DND-41 (cell line): ENCODE data around the gene ZNF207.

Source experiments
- ATAC-seq: fragments of 200-7000 bp; cut with Tn5 transposase; 3 replicates; pipeline ENCODE4 v1.9.1; 2021; ENCODE audit warnings: low read depth; ENCODE audit not compliant: insufficient read depth
- DNase-seq: peaks from one replicate; pipeline ENCODE4 v3.0.0-alpha.2; 2020
- H2AFZ ChIP-seq: 2 replicates; pipeline ENCODE4 v1.6.0; 2012; ENCODE audit warnings: low read depth, low read length
- H3K27ac ChIP-seq: 2 replicates; pipeline ENCODE4 v1.5.1; 2012; ENCODE audit warnings: low read length, inconsistent platforms
- H3K27me3 ChIP-seq: fragments of 200-600 bp; sonication (generic); 2 replicates; pipeline ENCODE4 v1.6.0; 2012; ENCODE audit warnings: low read length, mild to moderate bottlenecking, inconsistent platforms; ENCODE audit not compliant: insufficient read depth, poor library complexity
- H3K36me3 ChIP-seq: 2 replicates; pipeline ENCODE4 v1.5.1; 2012; ENCODE audit warnings: low read length, inconsistent platforms; ENCODE audit not compliant: insufficient read depth
- H3K4me1 ChIP-seq: 2 replicates; pipeline ENCODE4 v1.5.1; 2012; ENCODE audit warnings: mild to moderate bottlenecking, low read length; ENCODE audit not compliant: insufficient read depth
- H3K4me2 ChIP-seq: 2 replicates; pipeline ENCODE4 v1.6.0; 2012; ENCODE audit warnings: mild to moderate bottlenecking, moderate library complexity, low read length, inconsistent platforms; ENCODE audit not compliant: insufficient read depth
- H3K4me3 ChIP-seq, 2 experiments: fragments of 200-600 bp in 1 of 2; shearing (Covaris generic) in 1 of 2; 2 replicates each; pipeline ENCODE4 v1.5.1; 2012 to 2016; ENCODE audit warnings: inconsistent platforms in 2 of 2, low read length in 2 of 2, mild to moderate bottlenecking in 2 of 2, low read depth in 1 of 2, moderate library complexity in 1 of 2
- H3K79me2 ChIP-seq: 2 replicates; pipeline ENCODE4 v1.6.0; 2012; ENCODE audit warnings: low read length, inconsistent platforms; ENCODE audit not compliant: insufficient read depth
- H3K9ac ChIP-seq: 2 replicates; pipeline ENCODE4 v1.6.0; 2012; ENCODE audit warnings: low read depth, mild to moderate bottlenecking, inconsistent platforms, low read length, moderate library complexity
- H3K9me3 ChIP-seq: 2 replicates; pipeline ENCODE4 v1.5.1; 2012; ENCODE audit warnings: low read length, moderate library complexity, mild to moderate bottlenecking, inconsistent platforms; ENCODE audit not compliant: insufficient read depth, severe bottlenecking
- H4K20me1 ChIP-seq: 2 replicates; pipeline ENCODE4 v1.6.0; 2012; ENCODE audit warnings: low read length; ENCODE audit not compliant: insufficient read depth
- CTCF ChIP-seq: IDR thresholded peaks from 2 replicates; pipeline ENCODE4 v1.5.1; 2012; ENCODE audit warnings: borderline replicate concordance, low read length, moderate library complexity, mild to moderate bottlenecking; ENCODE audit not compliant: poor library complexity, severe bottlenecking; ENCODE audit errors: extremely low read depth
- EZH2 ChIP-seq: IDR thresholded peaks from 3 replicates; pipeline ENCODE4 v1.6.1; 2012; ENCODE audit warnings: borderline replicate concordance, low read depth, mild to moderate bottlenecking, moderate library complexity, low read length, inconsistent platforms; ENCODE audit not compliant: severe bottlenecking

ZNF207 gene

DNA sequence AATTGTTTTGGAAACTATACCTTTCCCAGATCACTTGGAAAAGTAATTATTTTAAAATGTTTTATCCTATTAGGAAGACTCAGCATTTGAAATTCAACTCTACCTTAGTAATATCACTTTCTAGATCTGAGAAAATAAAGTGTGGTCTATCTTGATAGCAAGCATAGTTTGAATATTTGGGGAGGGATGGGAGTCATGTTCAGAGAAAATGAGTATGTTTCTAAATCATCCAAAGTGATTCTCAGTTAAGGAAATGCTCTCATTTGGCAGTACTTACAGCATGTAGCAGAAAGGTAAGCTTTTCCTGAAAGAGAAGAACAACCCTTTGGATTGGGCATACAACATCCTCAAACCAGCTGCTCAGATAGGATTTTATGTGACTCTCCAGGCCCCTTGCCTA, 14.9 kb upstream of the ZNF207 start:
- peaks cover 26% of the 10 kb centered on the region for H3K4me1 ChIP-seq
- no peak overlapping the region for H3K9ac ChIP-seq
- H3K27ac ChIP-seq: no peak overlapping the region
- no peak overlapping the region for H3K4me2 ChIP-seq
- TF ChIP-seq CTCF (no peak), EZH2 (no peak)
- peaks cover 2% of the 10 kb centered on the region; the same call in 1 of the 2 replicates for H3K79me2 ChIP-seq
- no peak overlapping the region for H2AFZ ChIP-seq
- H3K4me3 ChIP-seq: no peak overlapping the region
- peaks cover 49% of the 10 kb centered on the region for H3K36me3 ChIP-seq
- no peaks in the 10 kb centered on the region for H3K9me3 ChIP-seq
- DNase-seq: no peak
- no peaks in the 10 kb centered on the region for H3K27me3 ChIP-seq
- no peaks in the 10 kb centered on the region for H4K20me1 ChIP-seq
- no peak for ATAC-seq

DNA sequence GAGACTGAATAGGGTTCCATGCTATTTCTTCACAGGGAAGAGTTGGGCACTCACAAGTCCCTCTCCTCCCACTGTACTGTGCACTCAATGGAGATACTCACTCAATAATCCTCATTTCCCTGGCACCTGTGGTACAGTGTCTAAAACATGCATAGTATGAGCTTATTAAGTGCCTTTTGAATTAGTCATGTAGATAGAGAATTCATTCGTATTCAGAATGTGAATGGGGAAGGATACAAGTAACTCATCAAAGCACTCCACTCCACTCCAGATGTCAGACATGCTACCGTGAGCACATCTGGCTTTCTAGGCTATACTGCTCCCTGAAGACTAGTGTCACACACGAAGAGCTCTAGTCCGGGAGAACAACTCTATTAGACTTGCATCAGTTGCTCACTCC, 14.3 kb upstream of the ZNF207 start:
- no peaks in the 10 kb centered on the region for H3K27me3 ChIP-seq
- DNase-seq: no peak
- peaks cover 3% of the 10 kb centered on the region; the same call in 1 of the 2 replicates for H3K79me2 ChIP-seq
- H3K9me3 ChIP-seq: no peaks in the 10 kb centered on the region
- H3K4me1 ChIP-seq: peaks cover 26% of the 10 kb centered on the region
- no peak overlapping the region for H2AFZ ChIP-seq
- H3K9ac ChIP-seq: no peak overlapping the region
- no peaks in the 10 kb centered on the region for H4K20me1 ChIP-seq
- H3K4me3 ChIP-seq: no peak overlapping the region
- peaks cover 49% of the 10 kb centered on the region for H3K36me3 ChIP-seq
- H3K4me2 ChIP-seq: no peak overlapping the region
- ATAC-seq: no peak
- H3K27ac ChIP-seq: no peak overlapping the region
- TF ChIP-seq EZH2 (no peak), CTCF (no peak)

DNA sequence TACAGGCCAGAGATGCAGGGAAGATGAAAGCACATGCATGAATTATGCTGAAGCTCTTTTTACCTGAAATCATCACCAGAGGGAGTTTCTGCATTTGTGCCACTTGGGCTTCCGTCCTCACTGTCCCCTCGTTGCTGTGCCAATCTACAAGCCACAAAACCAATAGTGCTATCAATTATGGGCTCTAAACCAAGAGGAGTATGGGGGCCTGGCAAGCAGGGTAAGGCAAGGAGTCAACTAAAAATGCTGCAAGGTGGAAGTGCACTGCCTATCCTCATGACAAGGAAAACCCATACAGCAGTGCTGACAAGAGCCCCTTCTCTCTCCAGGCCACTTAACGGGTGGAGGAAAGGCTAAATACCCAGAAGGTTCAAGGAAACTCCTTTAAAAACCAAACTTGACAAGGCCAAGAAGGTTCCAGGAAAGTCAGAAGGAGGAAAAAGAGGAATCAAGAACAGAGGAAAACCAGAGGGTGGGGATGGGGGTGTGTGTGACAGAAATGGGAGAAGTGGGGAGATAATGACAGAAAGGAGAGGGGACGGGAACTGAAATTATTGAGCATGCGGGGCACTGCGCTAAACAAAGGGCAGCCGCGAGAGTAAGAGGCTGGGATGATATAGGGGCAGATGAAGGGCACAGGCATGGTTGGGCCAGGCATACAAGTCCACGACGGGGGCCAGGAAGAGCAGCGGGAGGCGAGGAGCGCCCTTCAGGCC, 8.7 kb upstream of the ZNF207 start:
- Histone ChIP-seq H3K27ac (peak overlapping the region; percentile 91), H3K79me2 (peaks cover 18% of the 10 kb centered on the region), H3K4me1 (peaks cover 25% of the 10 kb centered on the region), H3K27me3 (no peaks in the 10 kb centered on the region), H3K36me3 (peaks cover 26% of the 10 kb centered on the region), H4K20me1 (no peaks in the 10 kb centered on the region), H3K9ac (peak overlapping the region; percentile 78), H3K4me3 (peak overlapping the region; percentile 53 to 76; a peak in 3 of 4 replicates), H2AFZ (peak overlapping the region; percentile 99), H3K4me2 (peak overlapping the region; percentile 78), H3K9me3 (no peaks in the 10 kb centered on the region)
- TF ChIP-seq EZH2 (no peak), CTCF (peak; percentile 39)
- DNase-seq (peak; percentile 37), ATAC-seq (peak; percentile 38; the same call in 2 of the 3 replicates)
